Fibroblast of pulmonary artery (primary cell): Measurements from ENCODE around the gene ZNF594.
"Not testable (repeated sequence)": the region's sequence is repeated elsewhere in the genome, so short reads cannot be mapped to it uniquely, and the experiment has no call there.

ENCODE experiments used
- DNase-seq: peaks from one replicate; pipeline ENCODE4 v3.0.0-alpha.2; 2010; ENCODE audit warnings: low read depth
- H3K4me3 ChIP-seq: replicated peaks from 2 replicates; pipeline ENCODE4 v1.5.1; 2011; ENCODE audit warnings: low read depth, mild to moderate bottlenecking, control low read depth, low read length, moderate library complexity
- CTCF ChIP-seq: IDR thresholded peaks from 2 replicates; pipeline ENCODE4 v1.5.1; 2011; ENCODE audit warnings: mild to moderate bottlenecking, control low read depth, low read length, inconsistent platforms; ENCODE audit errors: missing control alignments

ZNF594 gene

GRCh38 chr17:5135726-5136579 lies 55.7 kb downstream of the ZNF594 start:
- H3K4me3 ChIP-seq = no peak overlapping the region
- no peak for TF ChIP-seq CTCF
- no peak for DNase-seq

GRCh38 chr17:5135131-5135712 lies 56.4 kb downstream of the ZNF594 start:
- H3K4me3 ChIP-seq, DNase-seq: not testable (repeated sequence)

GRCh38 chr17:5134571-5134970 lies 57.1 kb downstream of the ZNF594 start:
- not testable (repeated sequence) for H3K4me3 ChIP-seq, DNase-seq

GRCh38 chr17:5133961-5134360 lies 57.7 kb downstream of the ZNF594 start:
- not testable (repeated sequence) for DNase-seq, H3K4me3 ChIP-seq

- DNase-seq = no peak
- no peak overlapping the region for H3K4me3 ChIP-seq
- no peak for TF ChIP-seq CTCF
Observed at GRCh38 chr17:5133311-5133710, 58.4 kb downstream of the ZNF594 start.

- not testable (repeated sequence) for H3K4me3 ChIP-seq, DNase-seq
Observed at GRCh38 chr17:5132503-5133225, 59.0 kb downstream of the ZNF594 start.

GRCh38 chr17:5131799-5132502 lies 59.7 kb downstream of the ZNF594 start:
- DNase-seq = not testable (repeated sequence)

GRCh38 chr17:5131146-5131715 lies 60.4 kb downstream of the ZNF594 start:
- H3K4me3 ChIP-seq = no peak overlapping the region
- TF ChIP-seq CTCF = no peak
- no peak for DNase-seq

More at GRCh38 chr17:5131799-5132502, 59.7 kb downstream of the ZNF594 start:
- H3K4me3 ChIP-seq = not testable (repeated sequence)

GRCh38 chr17:5130687-5131086 lies 61.0 kb downstream of the ZNF594 start:
- DNase-seq, H3K4me3 ChIP-seq: not testable (repeated sequence)

- not testable (repeated sequence) for DNase-seq, H3K4me3 ChIP-seq
Observed at GRCh38 chr17:5130261-5130660, 61.4 kb downstream of the ZNF594 start.

GRCh38 chr17:5129770-5130169 lies 61.9 kb downstream of the ZNF594 start:
- not testable (repeated sequence) for DNase-seq, H3K4me3 ChIP-seq
